SK-N-SH treated with all-trans-retinoic acid at 6 μM for 48 hours (cell line): Measurements from ENCODE around the gene PKNOX2.

ENCODE experiments used
- ATAC-seq: fragments of 200-7000 bp; cut with Tn5 transposase; 3 replicates; pipeline ENCODE4 v1.9.1; 2020; ENCODE audit warnings: mild to moderate bottlenecking, moderate library complexity
- ARNTL ChIP-seq: fragments of 450-650 bp; formaldehyde crosslinking; IDR thresholded peaks from 2 replicates; pipeline ENCODE4 v1.5.0; 2020; ENCODE audit warnings: low read depth, mild to moderate bottlenecking, moderate library complexity, borderline replicate concordance
- BACH2 ChIP-seq: fragments of 250-450 bp; sonication (Bioruptor Pico); IDR thresholded peaks from 2 replicates; pipeline ENCODE4 v1.9.0; 2021; ENCODE audit warnings: mild to moderate bottlenecking, borderline replicate concordance
- CREB5 ChIP-seq: fragments of 250-450 bp; sonication (Bioruptor Pico); IDR thresholded peaks from 2 replicates; pipeline ENCODE4 v1.5.1; 2020; ENCODE audit warnings: low read depth, mild to moderate bottlenecking, moderate library complexity
- CSDC2 ChIP-seq: fragments of 250-450 bp; sonication (Bioruptor Pico); IDR thresholded peaks from 2 replicates; pipeline ENCODE4 v1.5.0; 2020; ENCODE audit warnings: mild to moderate bottlenecking, moderate library complexity
- CSRNP3 ChIP-seq: fragments of 250-450 bp; sonication (Bioruptor Pico); IDR thresholded peaks from 2 replicates; pipeline ENCODE4 v1.5.1; 2021; ENCODE audit warnings: mild to moderate bottlenecking, moderate library complexity
- ESRRG ChIP-seq: fragments of 250-450 bp; sonication (Bioruptor Pico); IDR thresholded peaks from 2 replicates; pipeline ENCODE4 v1.6.1; 2021; ENCODE audit warnings: mild to moderate bottlenecking
- ISL1 ChIP-seq: fragments of 250-450 bp; sonication (Bioruptor Pico); IDR thresholded peaks from 2 replicates; pipeline ENCODE4 v2.1.2; 2022; ENCODE audit warnings: mild to moderate bottlenecking, moderate library complexity
- OSR1 ChIP-seq: fragments of 250-450 bp; sonication (Bioruptor Pico); IDR thresholded peaks from 2 replicates; pipeline ENCODE4 v1.8.0; 2022; ENCODE audit warnings: moderate library complexity, mild to moderate bottlenecking, inconsistent platforms
- PATZ1 ChIP-seq: fragments of 250-450 bp; sonication (Bioruptor Pico); IDR thresholded peaks from 2 replicates; pipeline ENCODE4 v1.8.0; 2020; ENCODE audit warnings: mild to moderate bottlenecking, moderate library complexity, borderline replicate concordance
- PPARA ChIP-seq: fragments of 250-450 bp; sonication (Bioruptor Pico); IDR thresholded peaks from 2 replicates; pipeline ENCODE4 v1.5.0; 2020; ENCODE audit warnings: mild to moderate bottlenecking, borderline replicate concordance
- RARB ChIP-seq: fragments of 250-450 bp; sonication (Bioruptor Pico); IDR thresholded peaks from 2 replicates; pipeline ENCODE4 v1.8.0; 2021; ENCODE audit warnings: mild to moderate bottlenecking, moderate library complexity
- SNAI2 ChIP-seq: fragments of 250-450 bp; sonication (Bioruptor Pico); IDR thresholded peaks from 2 replicates; pipeline ENCODE4 v1.5.0; 2020; ENCODE audit warnings: mild to moderate bottlenecking, moderate library complexity
- TCF4 ChIP-seq: fragments of 250-450 bp; sonication (Bioruptor Pico); IDR thresholded peaks from 2 replicates; pipeline ENCODE4 v1.8.0; 2021; ENCODE audit warnings: mild to moderate bottlenecking, moderate library complexity, borderline replicate concordance
- TOX ChIP-seq: fragments of 250-450 bp; sonication (Bioruptor Pico); IDR thresholded peaks from 2 replicates; pipeline ENCODE4 v1.8.0; 2021; ENCODE audit warnings: mild to moderate bottlenecking, moderate library complexity, borderline replicate concordance
- ZC3H10 ChIP-seq: fragments of 250-450 bp; sonication (Bioruptor Pico); IDR thresholded peaks from 2 replicates; pipeline ENCODE4 v1.5.1; 2021; ENCODE audit warnings: mild to moderate bottlenecking, moderate library complexity
- ZFP3 ChIP-seq: fragments of 250-450 bp; sonication (Bioruptor Pico); IDR thresholded peaks from 2 replicates; pipeline ENCODE4 v1.5.0; 2020; ENCODE audit warnings: mild to moderate bottlenecking, moderate library complexity
- ZFP30 ChIP-seq: fragments of 450-650 bp; formaldehyde crosslinking; IDR thresholded peaks from 2 replicates; pipeline ENCODE4 v1.5.0; 2022; ENCODE audit warnings: mild to moderate bottlenecking, moderate library complexity
- ZNF565 ChIP-seq: fragments of 450-650 bp; formaldehyde crosslinking; conservative IDR thresholded peaks from 2 replicates; pipeline ENCODE4 v1.5.0; 2020; ENCODE audit warnings: low read depth, mild to moderate bottlenecking, moderate library complexity
- ZNF70 ChIP-seq: fragments of 450-650 bp; formaldehyde crosslinking; IDR thresholded peaks from 2 replicates; pipeline ENCODE4 v1.5.0; 2020; ENCODE audit warnings: mild to moderate bottlenecking, moderate library complexity
- ZNF8 ChIP-seq: fragments of 450-650 bp; formaldehyde crosslinking; IDR thresholded peaks from 2 replicates; pipeline ENCODE4 v1.5.0; 2020; ENCODE audit warnings: mild to moderate bottlenecking, moderate library complexity
- TF ChIP-seq, protein P1 (sequence below): fragments of 250-450 bp; sonication (Bioruptor Pico); IDR thresholded peaks from 2 replicates; pipeline ENCODE4 v1.5.0; 2020; ENCODE audit warnings: mild to moderate bottlenecking, moderate library complexity
- TF ChIP-seq, protein P2 (sequence below): fragments of 250-450 bp; sonication (Bioruptor Pico); IDR thresholded peaks from 2 replicates; pipeline ENCODE4 v1.8.0; 2021; ENCODE audit warnings: low read depth, mild to moderate bottlenecking, moderate library complexity, borderline replicate concordance

The PKNOX2 gene

DNA sequence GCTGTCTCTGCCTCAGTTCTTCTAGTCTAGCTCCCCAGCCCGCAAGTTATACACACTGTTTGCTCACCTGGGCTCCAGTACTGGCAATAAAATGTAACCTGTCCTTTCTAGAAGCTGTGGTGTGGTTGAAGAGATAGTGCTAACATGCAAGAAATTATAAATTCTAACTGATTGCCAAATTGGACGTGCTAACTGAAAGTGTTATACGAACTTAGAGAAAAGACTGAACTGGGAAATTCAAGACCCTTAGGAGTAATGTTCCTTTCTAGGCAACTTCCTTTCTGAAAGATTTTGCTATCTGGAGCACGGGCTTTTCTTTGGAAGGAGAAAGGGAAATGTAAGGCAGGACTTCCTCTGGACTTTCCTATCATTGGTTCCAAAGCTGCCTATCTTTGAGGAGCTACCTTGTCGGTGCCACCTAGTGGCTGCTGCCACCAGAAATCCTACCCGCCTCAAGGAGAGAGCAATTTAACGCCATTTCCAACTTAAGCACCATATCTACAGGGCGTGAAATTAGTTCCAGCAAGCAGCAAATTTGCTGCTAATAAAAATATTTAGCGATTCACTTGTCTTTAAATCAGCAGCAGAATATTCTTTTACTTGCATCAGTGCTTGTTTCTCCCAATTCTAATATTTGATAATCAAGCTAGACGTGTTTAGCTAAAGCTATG is 40.5 kb upstream of the PKNOX2 start:
- peak; percentile 79 for ATAC-seq
- TF ChIP-seq OSR1 (CRISPR knock-in tag), result no peak
- no peak for TF ChIP-seq TOX (CRISPR knock-in tag)
- TF ChIP-seq ZNF70 (CRISPR knock-in tag), result no peak
- TF ChIP-seq ZNF565 (CRISPR knock-in tag), result no peak
- TF ChIP-seq PATZ1 (CRISPR knock-in tag), result no peak
- TF ChIP-seq SNAI2, result no peak
- TF ChIP-seq CSDC2, result no peak
- TF ChIP-seq ESRRG, result no peak
- no peak for TF ChIP-seq ISL1

- ATAC-seq, result no peak
- TF ChIP-seq ZNF8 (no peak), ZFP3 (CRISPR knock-in tag) (no peak), ESRRG (no peak), TCF4 (no peak), ISL1 (no peak), RARB (no peak), ZFP30 (CRISPR knock-in tag) (no peak), CREB5 (no peak), ZC3H10 (CRISPR knock-in tag) (no peak)
- TF ChIP-seq, protein P1, sequence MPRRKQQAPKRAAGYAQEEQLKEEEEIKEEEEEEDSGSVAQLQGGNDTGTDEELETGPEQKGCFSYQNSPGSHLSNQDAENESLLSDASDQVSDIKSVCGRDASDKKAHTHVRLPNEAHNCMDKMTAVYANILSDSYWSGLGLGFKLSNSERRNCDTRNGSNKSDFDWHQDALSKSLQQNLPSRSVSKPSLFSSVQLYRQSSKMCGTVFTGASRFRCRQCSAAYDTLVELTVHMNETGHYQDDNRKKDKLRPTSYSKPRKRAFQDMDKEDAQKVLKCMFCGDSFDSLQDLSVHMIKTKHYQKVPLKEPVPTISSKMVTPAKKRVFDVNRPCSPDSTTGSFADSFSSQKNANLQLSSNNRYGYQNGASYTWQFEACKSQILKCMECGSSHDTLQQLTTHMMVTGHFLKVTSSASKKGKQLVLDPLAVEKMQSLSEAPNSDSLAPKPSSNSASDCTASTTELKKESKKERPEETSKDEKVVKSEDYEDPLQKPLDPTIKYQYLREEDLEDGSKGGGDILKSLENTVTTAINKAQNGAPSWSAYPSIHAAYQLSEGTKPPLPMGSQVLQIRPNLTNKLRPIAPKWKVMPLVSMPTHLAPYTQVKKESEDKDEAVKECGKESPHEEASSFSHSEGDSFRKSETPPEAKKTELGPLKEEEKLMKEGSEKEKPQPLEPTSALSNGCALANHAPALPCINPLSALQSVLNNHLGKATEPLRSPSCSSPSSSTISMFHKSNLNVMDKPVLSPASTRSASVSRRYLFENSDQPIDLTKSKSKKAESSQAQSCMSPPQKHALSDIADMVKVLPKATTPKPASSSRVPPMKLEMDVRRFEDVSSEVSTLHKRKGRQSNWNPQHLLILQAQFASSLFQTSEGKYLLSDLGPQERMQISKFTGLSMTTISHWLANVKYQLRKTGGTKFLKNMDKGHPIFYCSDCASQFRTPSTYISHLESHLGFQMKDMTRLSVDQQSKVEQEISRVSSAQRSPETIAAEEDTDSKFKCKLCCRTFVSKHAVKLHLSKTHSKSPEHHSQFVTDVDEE, result no peak
- TF ChIP-seq, protein P2, sequence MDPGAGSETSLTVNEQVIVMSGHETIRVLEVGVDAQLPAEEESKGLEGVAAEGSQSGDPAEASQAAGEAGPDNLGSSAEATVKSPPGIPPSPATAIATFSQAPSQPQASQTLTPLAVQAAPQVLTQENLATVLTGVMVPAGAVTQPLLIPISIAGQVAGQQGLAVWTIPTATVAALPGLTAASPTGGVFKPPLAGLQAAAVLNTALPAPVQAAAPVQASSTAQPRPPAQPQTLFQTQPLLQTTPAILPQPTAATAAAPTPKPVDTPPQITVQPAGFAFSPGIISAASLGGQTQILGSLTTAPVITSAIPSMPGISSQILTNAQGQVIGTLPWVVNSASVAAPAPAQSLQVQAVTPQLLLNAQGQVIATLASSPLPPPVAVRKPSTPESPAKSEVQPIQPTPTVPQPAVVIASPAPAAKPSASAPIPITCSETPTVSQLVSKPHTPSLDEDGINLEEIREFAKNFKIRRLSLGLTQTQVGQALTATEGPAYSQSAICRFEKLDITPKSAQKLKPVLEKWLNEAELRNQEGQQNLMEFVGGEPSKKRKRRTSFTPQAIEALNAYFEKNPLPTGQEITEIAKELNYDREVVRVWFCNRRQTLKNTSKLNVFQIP (CRISPR knock-in tag), result no peak
These were observed 39.9 kb upstream of the PKNOX2 start for GRCh38 chr11:125124618-125124992.

DNA sequence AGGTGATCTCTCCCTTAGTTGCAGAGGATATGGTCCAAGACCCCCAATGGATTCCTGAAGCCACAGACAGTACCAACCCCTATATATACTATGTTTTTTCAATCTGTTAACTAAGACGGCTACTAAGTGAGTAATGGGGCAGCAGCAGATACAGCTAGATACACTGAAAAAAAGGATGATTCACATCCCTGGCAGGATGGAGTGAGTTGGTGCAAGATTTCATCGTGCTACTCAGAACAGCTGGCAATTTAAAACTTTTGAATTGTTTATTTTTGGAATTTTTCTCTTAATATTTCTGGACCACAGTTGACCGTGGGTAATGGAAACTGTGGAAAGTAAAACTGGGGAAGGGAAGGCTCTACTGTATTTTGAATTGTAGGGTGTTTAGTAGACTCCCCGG is 36.1 kb upstream of the PKNOX2 start:
- peak; percentile 44; the same call in 1 of the 3 replicates for ATAC-seq
- TF ChIP-seq CREB5, result no peak
- no peak for TF ChIP-seq PPARA (CRISPR knock-in tag)
- TF ChIP-seq CSRNP3 (CRISPR knock-in tag), result no peak
- no peak for TF ChIP-seq OSR1 (CRISPR knock-in tag)
- no peak for TF ChIP-seq ZNF70 (CRISPR knock-in tag)
- TF ChIP-seq, protein P2 (CRISPR knock-in tag), result no peak
- TF ChIP-seq BACH2 (CRISPR knock-in tag), result no peak
- TF ChIP-seq TCF4, result no peak
- no peak for TF ChIP-seq ARNTL
- no peak for TF ChIP-seq TOX (CRISPR knock-in tag)
- TF ChIP-seq CSDC2, result no peak
- no peak for TF ChIP-seq PATZ1 (CRISPR knock-in tag)
- TF ChIP-seq ZFP30 (CRISPR knock-in tag), result no peak
